ENCODE results near the gene OTOA. TPM values are rescaled to one million over a fixed set of nuclear protein-coding genes. Genes with fewer than 3 reads are reported as not detected.
"Not testable (repeated sequence)": the region's sequence is repeated elsewhere in the genome, so short reads cannot be mapped to it uniquely, and the experiment has no call there.

OTOA gene
- total RNA-seq, 1 donor from 2014 or later, result 0.92 TPM

DNA sequence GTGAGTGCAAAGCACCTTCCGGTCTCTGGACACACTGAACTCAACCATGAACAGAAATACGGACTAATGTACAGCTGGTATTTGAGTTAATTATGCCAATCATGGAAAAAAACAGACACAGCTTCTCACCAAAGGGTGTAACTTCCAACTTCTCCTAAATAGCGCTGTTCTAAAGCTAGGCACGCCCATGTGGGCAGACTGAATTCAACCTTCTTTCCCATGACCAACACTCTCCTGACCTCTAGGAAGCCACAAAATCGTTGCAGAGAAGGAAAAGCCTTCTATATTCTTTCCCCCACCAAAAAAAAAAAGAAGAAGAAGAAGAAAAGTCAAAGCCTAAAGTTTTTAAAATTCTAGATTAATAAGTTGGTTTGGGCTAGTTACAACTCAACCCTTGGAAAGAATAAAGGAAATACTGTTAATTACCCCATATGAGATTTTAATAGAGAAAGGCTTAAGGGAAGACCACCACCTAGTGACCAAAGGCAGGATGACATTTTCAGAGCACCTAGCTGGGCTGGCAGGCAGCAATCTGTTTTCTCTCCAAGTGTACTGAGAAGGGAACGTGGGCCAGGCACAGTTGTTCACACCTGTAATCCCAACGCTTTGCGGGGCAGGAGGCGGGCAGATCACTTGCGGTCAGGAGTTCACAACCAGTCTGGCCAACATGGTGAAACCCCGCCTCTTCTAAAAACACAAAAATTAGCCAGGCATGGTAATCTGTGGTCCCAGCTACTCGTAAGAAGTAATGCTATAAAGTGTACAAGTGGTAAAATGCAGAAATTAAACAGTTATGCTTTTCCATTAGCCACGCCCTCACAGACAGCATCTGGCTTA lies 138.0 kb downstream of the OTOA start:
- H3K9me3 ChIP-seq; DNase-seq; H3K4me3 ChIP-seq; intact Hi-C loops (cut with DNase I); H3K36me3 ChIP-seq; H3K27ac ChIP-seq; H3K4me1 ChIP-seq; H3K27me3 ChIP-seq (ENCODE audit: low read depth): not testable (repeated sequence)
- TF ChIP-seq, protein P1, sequence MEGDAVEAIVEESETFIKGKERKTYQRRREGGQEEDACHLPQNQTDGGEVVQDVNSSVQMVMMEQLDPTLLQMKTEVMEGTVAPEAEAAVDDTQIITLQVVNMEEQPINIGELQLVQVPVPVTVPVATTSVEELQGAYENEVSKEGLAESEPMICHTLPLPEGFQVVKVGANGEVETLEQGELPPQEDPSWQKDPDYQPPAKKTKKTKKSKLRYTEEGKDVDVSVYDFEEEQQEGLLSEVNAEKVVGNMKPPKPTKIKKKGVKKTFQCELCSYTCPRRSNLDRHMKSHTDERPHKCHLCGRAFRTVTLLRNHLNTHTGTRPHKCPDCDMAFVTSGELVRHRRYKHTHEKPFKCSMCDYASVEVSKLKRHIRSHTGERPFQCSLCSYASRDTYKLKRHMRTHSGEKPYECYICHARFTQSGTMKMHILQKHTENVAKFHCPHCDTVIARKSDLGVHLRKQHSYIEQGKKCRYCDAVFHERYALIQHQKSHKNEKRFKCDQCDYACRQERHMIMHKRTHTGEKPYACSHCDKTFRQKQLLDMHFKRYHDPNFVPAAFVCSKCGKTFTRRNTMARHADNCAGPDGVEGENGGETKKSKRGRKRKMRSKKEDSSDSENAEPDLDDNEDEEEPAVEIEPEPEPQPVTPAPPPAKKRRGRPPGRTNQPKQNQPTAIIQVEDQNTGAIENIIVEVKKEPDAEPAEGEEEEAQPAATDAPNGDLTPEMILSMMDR (IDR thresholded peaks at IDR 0.05), result peak; percentile 36
- peak; percentile 82 to 85 for ATAC-seq

DNA sequence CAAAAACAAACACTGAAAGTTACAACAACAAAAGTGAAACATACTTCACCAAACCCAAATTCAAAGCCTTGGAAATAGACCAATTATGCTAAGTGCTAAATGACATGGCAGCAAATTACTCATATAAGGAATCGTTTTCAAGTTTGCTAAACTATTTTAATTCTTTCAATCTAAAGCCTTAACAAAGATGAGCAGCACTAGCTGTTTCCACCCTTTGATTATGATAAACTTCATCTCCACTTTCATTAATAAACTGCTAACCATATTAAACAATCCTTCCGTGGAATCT lies 138.6 kb downstream of the OTOA start:
- intact Hi-C loops (cut with DNase I); H3K27ac ChIP-seq; H3K27me3 ChIP-seq (ENCODE audit: low read depth); H3K4me1 ChIP-seq; H3K9me3 ChIP-seq; H3K36me3 ChIP-seq; DNase-seq; ATAC-seq; H3K4me3 ChIP-seq: not testable (repeated sequence)

Other genes starting within 250 kb of the OTOA start
- gene METTL9, start 64.4 kb upstream of the OTOA start, total RNA-seq, result 74.1 TPM
- 103 TPM for gene IGSF6, start 11.4 kb upstream of the OTOA start, total RNA-seq
- 129 TPM for gene NPIPB4, start 193.8 kb downstream of the OTOA start, total RNA-seq